Right atrium auricular region (tissue), 2 donors: ENCODE data around the gene PIAS1. TPM values are rescaled to one million over a fixed set of nuclear protein-coding genes. Genes with fewer than 3 reads are reported as not detected.
A peak's percentile ranks its signal among the peaks of the same experiment; 100 is the strongest.

ENCODE experiments used
- DNase-seq: peaks from one replicate; pipeline ENCODE4 v3.0.0-alpha.2; 2019; ENCODE audit warnings: low spot score
- H3K27ac ChIP-seq, 2 donors: fragments of 200-600 bp; sonication (generic); 1 replicate in 1 of 2; 2 replicates in 1 of 2; pipeline ENCODE4 v1.5.1; 2016 to 2019
- H3K27me3 ChIP-seq, 2 donors: fragments of 200-600 bp; sonication (generic); one replicate each; pipeline versions ENCODE4 v1.5.1 to v1.6.0; 2017 to 2019
- H3K36me3 ChIP-seq: fragments of 200-600 bp; sonication (generic); one replicate; pipeline ENCODE4 v1.5.1; 2016
- H3K4me1 ChIP-seq, 2 donors: fragments of 200-600 bp; sonication (generic); one replicate each; pipeline versions ENCODE4 v1.5.1 to v1.6.0; 2017 to 2019
- H3K4me3 ChIP-seq, 2 donors: fragments of 200-600 bp; sonication (generic); 1 replicate in 1 of 2; 2 replicates in 1 of 2; pipeline ENCODE4 v1.5.1; 2017 to 2019; ENCODE audit warnings: mild to moderate bottlenecking in 1 of 2, moderate library complexity in 1 of 2
- H3K9me3 ChIP-seq, 2 donors: fragments of 200-600 bp; sonication (generic); one replicate each; pipeline ENCODE4 v1.5.1; 2019
- CTCF ChIP-seq, 2 donors: fragments of 200-600 bp; sonication (generic); IDR thresholded peaks; one replicate each; pipeline ENCODE4 v1.5.1; 2019; ENCODE audit warnings: antibody characterized with exemption in 2 of 2
- total RNA-seq, 2 donors: library from RNA; depleted of rRNA; stranded (reverse); fragments of >200 nt; gene quantifications; one replicate each; pipeline ENCODE4 v1.1.0, GENCODE V29; 2016

PIAS1 gene
- total RNA-seq, 2 donors from 2014 or later: 24.5 to 26.7 TPM

DNA sequence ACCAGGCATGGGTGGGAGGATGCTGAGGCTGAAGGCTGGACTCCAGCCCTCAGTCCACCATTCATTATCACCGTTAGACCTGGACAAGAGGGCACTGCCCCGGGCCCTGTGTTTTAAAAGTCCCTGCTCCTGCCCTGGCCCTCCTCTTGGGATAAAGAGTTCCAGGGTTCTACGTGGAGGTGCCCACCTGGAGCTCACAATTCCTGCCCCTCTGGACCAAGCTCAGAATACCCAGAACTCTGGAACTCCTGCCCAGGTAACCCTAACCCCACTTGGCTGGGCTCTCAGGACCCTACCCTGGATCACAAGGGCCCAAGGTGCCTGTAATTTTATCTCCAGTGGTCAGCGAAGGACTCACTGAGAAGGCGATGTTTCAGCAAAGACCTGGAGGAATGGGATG, 149.8 kb downstream of the PIAS1 start:
- Histone ChIP-seq H3K27me3 (no peaks in the 10 kb centered on the region), H3K4me3 (no peak overlapping the region), H3K4me1 (peaks cover 0 to 45% of the 10 kb centered on the region in 2 donors), H3K27ac (no peak overlapping the region), H3K36me3 (no peaks in the 10 kb centered on the region), H3K9me3 (no peaks in the 10 kb centered on the region)
- no peak for DNase-seq
- TF ChIP-seq CTCF (IDR thresholded peaks at IDR 0.05): no peak

DNA sequence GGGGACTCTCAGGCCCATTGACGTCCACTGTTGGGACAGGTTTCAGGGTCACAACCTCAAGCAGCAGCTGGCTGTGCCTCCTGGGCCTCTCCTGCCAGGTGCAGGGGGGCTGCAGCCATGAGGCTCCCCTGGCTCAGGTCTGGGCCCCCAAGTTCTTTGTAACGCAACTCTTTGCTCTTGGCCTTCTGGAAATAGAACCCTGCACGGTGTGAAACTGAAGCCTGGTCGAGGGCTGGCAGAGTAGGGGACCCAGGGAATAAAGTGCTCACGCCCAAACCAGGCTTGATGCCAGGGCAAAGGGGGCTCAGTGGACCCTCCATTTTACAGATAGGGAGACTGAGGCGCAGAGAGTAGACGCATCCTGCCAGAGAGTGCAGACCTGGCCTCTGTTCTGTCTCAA, 150.2 kb downstream of the PIAS1 start:
- H3K4me3 ChIP-seq: no peak overlapping the region
- H3K9me3 ChIP-seq: no peaks in the 10 kb centered on the region
- peaks cover 0 to 43% of the 10 kb centered on the region in 2 donors for H3K4me1 ChIP-seq
- TF ChIP-seq CTCF (IDR thresholded peaks at IDR 0.05): no peak
- H3K27me3 ChIP-seq: no peaks in the 10 kb centered on the region
- no peaks in the 10 kb centered on the region for H3K36me3 ChIP-seq
- no peak for DNase-seq
- H3K27ac ChIP-seq: no peak overlapping the region

DNA sequence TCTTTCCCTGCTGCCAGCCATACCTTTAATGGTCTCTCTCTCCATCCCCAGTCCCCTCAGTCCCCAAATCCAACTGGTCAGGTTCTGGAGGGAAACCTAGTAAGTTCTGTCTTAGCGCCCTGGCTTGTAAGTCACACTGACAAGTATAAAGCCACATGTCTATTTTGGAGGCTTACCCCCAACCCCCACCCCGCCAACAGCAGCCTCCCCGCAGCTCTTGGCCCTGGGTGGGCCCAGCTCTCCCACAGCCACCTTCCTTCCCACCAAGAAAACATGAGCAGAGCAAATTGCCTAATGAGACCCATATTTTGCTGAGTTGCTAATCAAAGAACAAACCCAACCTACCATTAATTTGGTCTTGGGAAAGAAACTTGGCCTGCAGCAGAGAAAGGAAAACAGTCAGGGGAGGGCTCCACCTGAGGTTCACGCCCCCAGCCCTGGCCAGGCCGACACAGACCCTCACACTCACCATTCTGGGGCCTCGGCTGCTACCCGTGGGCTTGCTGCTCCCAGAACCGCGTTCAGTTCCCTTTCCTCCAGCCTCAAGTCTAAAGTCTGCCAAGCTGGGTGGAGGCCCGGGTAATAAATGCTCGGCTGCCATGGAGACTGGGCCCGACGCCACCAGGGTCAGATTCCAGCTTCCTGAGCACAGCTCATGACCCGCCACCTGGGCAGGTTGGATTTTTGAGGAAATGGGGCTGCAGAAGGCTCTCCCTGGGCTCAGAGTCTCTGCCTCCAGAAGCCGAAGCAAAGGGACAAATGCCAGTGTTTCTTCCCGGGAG, 150.9 kb downstream of the PIAS1 start, which contains the start of gene CALML4:
Gene CALML4 (minus strand): TSS at position 557 of the 782 bp plus-strand sequence. CDS start 85 bp downstream, at position 472.
- H3K36me3 ChIP-seq: no peaks in the 10 kb centered on the region
- no peaks in the 10 kb centered on the region for H3K27me3 ChIP-seq
- H3K4me3 ChIP-seq: peak within 1 kb of the TSS in 1 of 2 donors; percentile 25
- peaks cover 0 to 37% of the 10 kb centered on the region in 2 donors for H3K4me1 ChIP-seq
- no peaks in the 10 kb centered on the region for H3K9me3 ChIP-seq
- peak; percentile 76 for DNase-seq
- TF ChIP-seq CTCF (IDR thresholded peaks at IDR 0.05): no peak
- H3K27ac ChIP-seq: peak within 1 kb of the TSS in 1 of 2 donors; percentile 32

GRCh38 chr15:68205558-68205944, 151.4 kb downstream of the PIAS1 start:
- Histone ChIP-seq H3K9me3 (no peaks in the 10 kb centered on the region), H3K4me1 (peaks cover 0 to 34% of the 10 kb centered on the region in 2 donors), H3K27me3 (no peaks in the 10 kb centered on the region), H3K36me3 (no peaks in the 10 kb centered on the region), H3K27ac (peak overlapping the region in 1 of 2 donors; percentile 32), H3K4me3 (peak overlapping the region in 1 of 2 donors; percentile 8)
- no peak for TF ChIP-seq CTCF (IDR thresholded peaks at IDR 0.05)
- no peak for DNase-seq

GRCh38 chr15:68205954-68206539, 151.9 kb downstream of the PIAS1 start:
- H3K4me1 ChIP-seq: peaks cover 0 to 34% of the 10 kb centered on the region in 2 donors
- no peak for TF ChIP-seq CTCF (IDR thresholded peaks at IDR 0.05)
- no peaks in the 10 kb centered on the region for H3K9me3 ChIP-seq
- no peaks in the 10 kb centered on the region for H3K36me3 ChIP-seq
- peak overlapping the region in 1 of 2 donors; percentile 8 for H3K4me3 ChIP-seq
- peak overlapping the region in 1 of 2 donors; percentile 32 for H3K27ac ChIP-seq
- H3K27me3 ChIP-seq: no peaks in the 10 kb centered on the region
- peak; percentile 72 for DNase-seq
